ENCODE data around the gene NEU3. TPM values are rescaled to one million over a fixed set of nuclear protein-coding genes. Genes with fewer than 3 reads are reported as not detected.

The NEU3 gene
- total RNA-seq, 1 experiment from 2014 or later: 16.4 TPM

DNA sequence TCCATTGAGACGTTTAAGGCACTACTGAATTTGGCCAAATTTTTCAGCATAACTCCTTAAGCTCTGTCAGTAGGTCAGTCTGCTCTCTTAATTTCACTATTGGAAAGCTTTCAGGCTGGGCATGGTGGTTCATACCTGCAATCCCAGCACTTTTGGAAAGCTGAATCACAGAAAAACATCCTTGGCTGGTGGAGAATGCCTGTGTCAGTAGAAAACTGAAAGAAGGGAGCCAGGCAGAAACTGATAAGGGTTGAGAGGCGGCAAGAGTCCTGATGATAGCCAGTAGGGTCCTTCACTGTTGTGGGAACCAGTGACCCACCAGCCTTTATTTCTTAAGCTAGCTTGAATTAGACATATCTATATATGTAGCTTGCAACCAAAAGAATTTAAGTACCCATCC lies 22.6 kb downstream of the NEU3 start:
- CTCF ChIA-PET: interaction anchor here (1.1 to 4.0 kb wide), 3 partner anchors 11 to 129 kb away, joined by 3 to 16 read pairs (median 6); no protein-coding TSS in a partner anchor
- POLR2A ChIA-PET: no interaction called here
- H3K27me3 Mint-ChIP-seq (ENCODE audit: low read depth): no peaks in the 10 kb centered on the region

DNA sequence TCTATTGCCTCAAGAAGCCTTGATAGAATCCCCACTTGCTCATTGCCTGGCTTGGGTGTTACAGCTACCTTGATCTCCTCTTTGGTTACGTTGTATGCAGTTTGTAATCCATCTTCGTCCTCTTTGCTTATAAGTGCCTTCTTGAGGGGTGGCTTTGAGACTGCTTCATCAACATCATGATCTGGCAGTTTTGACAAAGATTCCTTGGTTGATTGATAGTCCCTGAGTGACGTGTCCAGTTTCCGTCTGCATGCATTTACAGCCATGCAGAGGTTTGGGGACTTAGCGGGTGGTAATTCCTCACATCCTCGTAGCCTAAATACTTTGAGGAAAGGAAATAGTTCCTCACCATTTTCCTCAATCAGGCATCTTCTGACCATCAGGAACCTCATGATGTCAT lies 23.1 kb downstream of the NEU3 start:
- ATAC-seq: no peak
- Mint-ChIP-seq H3K4me1 (peaks cover 8% of the 10 kb centered on the region), H3K9me3 (peaks cover 3% of the 10 kb centered on the region; the same call in 1 of the 2 replicates), H3K4me3 (no peak overlapping the region), H3K36me3 (peaks cover 18% of the 10 kb centered on the region), H3K27ac (no peak overlapping the region), H3K27me3 (ENCODE audit: low read depth) (no peaks in the 10 kb centered on the region)
- TF ChIP-seq, protein P1, sequence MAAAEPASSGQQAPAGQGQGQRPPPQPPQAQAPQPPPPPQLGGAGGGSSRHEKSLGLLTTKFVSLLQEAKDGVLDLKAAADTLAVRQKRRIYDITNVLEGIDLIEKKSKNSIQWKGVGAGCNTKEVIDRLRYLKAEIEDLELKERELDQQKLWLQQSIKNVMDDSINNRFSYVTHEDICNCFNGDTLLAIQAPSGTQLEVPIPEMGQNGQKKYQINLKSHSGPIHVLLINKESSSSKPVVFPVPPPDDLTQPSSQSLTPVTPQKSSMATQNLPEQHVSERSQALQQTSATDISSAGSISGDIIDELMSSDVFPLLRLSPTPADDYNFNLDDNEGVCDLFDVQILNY (CRISPR knock-in tag; IDR thresholded peaks at IDR 0.05): no peak
- TF ChIP-seq CREB1 (CRISPR knock-in tag; IDR thresholded peaks at IDR 0.05): no peak
- no peak for TF ChIP-seq JAZF1 (CRISPR knock-in tag; IDR thresholded peaks at IDR 0.05)
- ChIA-PET POLR2A (no interaction called here), CTCF (interaction anchor here (1.1 to 4.0 kb wide), 3 partner anchors 11 to 128 kb away, joined by 3 to 16 read pairs (median 6); no protein-coding TSS in a partner anchor)
- DNase-seq (ENCODE audit: low spot score): no peak

More for the DNA sequence above, 22.6 kb downstream of the NEU3 start:
- Mint-ChIP-seq H3K4me1 (peaks cover 8% of the 10 kb centered on the region), H3K9me3 (no peaks in the 10 kb centered on the region; the same call in 1 of the 2 replicates), H3K4me3 (no peak overlapping the region), H3K27ac (no peak overlapping the region), H3K36me3 (peaks cover 21% of the 10 kb centered on the region)
- no peak for DNase-seq (ENCODE audit: low spot score)
- TF ChIP-seq SP1 (CRISPR knock-in tag; conservative IDR thresholded peaks at IDR 0.05) (no peak), TEAD1 (CRISPR knock-in tag; IDR thresholded peaks at IDR 0.05) (no peak), NFYB (CRISPR knock-in tag; conservative IDR thresholded peaks at IDR 0.05; ENCODE audit: low read depth) (no peak), JAZF1 (CRISPR knock-in tag; IDR thresholded peaks at IDR 0.05) (no peak), HMGA2 (CRISPR knock-in tag; IDR thresholded peaks at IDR 0.05) (no peak), NR2C2 (CRISPR knock-in tag; IDR thresholded peaks at IDR 0.05) (no peak), GABPB1 (CRISPR knock-in tag; IDR thresholded peaks at IDR 0.05) (no peak), RELA (CRISPR knock-in tag; IDR thresholded peaks at IDR 0.05; ENCODE audit: borderline replicate concordance) (no peak)
- TF ChIP-seq, protein P2, sequence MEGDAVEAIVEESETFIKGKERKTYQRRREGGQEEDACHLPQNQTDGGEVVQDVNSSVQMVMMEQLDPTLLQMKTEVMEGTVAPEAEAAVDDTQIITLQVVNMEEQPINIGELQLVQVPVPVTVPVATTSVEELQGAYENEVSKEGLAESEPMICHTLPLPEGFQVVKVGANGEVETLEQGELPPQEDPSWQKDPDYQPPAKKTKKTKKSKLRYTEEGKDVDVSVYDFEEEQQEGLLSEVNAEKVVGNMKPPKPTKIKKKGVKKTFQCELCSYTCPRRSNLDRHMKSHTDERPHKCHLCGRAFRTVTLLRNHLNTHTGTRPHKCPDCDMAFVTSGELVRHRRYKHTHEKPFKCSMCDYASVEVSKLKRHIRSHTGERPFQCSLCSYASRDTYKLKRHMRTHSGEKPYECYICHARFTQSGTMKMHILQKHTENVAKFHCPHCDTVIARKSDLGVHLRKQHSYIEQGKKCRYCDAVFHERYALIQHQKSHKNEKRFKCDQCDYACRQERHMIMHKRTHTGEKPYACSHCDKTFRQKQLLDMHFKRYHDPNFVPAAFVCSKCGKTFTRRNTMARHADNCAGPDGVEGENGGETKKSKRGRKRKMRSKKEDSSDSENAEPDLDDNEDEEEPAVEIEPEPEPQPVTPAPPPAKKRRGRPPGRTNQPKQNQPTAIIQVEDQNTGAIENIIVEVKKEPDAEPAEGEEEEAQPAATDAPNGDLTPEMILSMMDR (IDR thresholded peaks at IDR 0.05): no peak
- TF ChIP-seq, protein P3, sequence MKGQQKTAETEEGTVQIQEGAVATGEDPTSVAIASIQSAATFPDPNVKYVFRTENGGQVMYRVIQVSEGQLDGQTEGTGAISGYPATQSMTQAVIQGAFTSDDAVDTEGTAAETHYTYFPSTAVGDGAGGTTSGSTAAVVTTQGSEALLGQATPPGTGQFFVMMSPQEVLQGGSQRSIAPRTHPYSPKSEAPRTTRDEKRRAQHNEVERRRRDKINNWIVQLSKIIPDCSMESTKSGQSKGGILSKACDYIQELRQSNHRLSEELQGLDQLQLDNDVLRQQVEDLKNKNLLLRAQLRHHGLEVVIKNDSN (CRISPR knock-in tag; IDR thresholded peaks at IDR 0.05): no peak
- TF ChIP-seq, protein P4, sequence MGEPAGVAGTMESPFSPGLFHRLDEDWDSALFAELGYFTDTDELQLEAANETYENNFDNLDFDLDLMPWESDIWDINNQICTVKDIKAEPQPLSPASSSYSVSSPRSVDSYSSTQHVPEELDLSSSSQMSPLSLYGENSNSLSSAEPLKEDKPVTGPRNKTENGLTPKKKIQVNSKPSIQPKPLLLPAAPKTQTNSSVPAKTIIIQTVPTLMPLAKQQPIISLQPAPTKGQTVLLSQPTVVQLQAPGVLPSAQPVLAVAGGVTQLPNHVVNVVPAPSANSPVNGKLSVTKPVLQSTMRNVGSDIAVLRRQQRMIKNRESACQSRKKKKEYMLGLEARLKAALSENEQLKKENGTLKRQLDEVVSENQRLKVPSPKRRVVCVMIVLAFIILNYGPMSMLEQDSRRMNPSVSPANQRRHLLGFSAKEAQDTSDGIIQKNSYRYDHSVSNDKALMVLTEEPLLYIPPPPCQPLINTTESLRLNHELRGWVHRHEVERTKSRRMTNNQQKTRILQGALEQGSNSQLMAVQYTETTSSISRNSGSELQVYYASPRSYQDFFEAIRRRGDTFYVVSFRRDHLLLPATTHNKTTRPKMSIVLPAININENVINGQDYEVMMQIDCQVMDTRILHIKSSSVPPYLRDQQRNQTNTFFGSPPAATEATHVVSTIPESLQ (CRISPR knock-in tag; IDR thresholded peaks at IDR 0.05): no peak
- TF ChIP-seq, protein P5, sequence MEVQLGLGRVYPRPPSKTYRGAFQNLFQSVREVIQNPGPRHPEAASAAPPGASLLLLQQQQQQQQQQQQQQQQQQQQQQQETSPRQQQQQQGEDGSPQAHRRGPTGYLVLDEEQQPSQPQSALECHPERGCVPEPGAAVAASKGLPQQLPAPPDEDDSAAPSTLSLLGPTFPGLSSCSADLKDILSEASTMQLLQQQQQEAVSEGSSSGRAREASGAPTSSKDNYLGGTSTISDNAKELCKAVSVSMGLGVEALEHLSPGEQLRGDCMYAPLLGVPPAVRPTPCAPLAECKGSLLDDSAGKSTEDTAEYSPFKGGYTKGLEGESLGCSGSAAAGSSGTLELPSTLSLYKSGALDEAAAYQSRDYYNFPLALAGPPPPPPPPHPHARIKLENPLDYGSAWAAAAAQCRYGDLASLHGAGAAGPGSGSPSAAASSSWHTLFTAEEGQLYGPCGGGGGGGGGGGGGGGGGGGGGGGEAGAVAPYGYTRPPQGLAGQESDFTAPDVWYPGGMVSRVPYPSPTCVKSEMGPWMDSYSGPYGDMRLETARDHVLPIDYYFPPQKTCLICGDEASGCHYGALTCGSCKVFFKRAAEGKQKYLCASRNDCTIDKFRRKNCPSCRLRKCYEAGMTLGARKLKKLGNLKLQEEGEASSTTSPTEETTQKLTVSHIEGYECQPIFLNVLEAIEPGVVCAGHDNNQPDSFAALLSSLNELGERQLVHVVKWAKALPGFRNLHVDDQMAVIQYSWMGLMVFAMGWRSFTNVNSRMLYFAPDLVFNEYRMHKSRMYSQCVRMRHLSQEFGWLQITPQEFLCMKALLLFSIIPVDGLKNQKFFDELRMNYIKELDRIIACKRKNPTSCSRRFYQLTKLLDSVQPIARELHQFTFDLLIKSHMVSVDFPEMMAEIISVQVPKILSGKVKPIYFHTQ (CRISPR knock-in tag; IDR thresholded peaks at IDR 0.05): no peak
- ATAC-seq: no peak

DNA sequence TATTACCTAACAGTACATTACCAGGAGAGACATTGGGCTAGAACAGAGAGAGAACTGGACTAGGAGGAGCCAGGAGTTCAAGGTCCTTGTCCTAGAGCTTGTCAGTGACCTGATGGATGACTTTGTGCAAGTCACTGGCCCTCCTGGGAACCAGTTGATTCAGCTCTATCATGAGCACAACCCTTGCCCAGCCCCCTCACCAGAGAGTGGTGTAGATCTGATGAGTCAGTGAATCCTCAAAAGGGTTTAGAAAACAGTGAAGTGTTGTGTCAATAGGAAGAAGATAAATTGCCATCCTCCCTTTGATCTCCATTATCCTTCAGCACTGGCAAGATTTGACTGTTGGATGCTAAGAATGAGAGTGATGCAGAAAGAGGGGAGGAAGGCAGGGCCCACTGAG lies 24.3 kb downstream of the NEU3 start:
- Mint-ChIP-seq H3K27me3 (ENCODE audit: low read depth) (no peaks in the 10 kb centered on the region), H3K4me3 (no peak overlapping the region), H3K4me1 (peaks cover 8% of the 10 kb centered on the region), H3K27ac (no peak overlapping the region; the same call in 1 of the 2 replicates), H3K36me3 (peaks cover 15% of the 10 kb centered on the region), H3K9me3 (peaks cover 12% of the 10 kb centered on the region)
- CTCF ChIA-PET: interaction anchor here (0.9 to 1.4 kb wide), 2 partner anchors 10 to 235 kb away, joined by 5 to 7 read pairs; no protein-coding TSS in a partner anchor
- TF ChIP-seq RORB (CRISPR knock-in tag; IDR thresholded peaks at IDR 0.05) (no peak), JUN (CRISPR knock-in tag; IDR thresholded peaks at IDR 0.05) (no peak)
- no peak for DNase-seq (ENCODE audit: low spot score)
- no peak for ATAC-seq
- POLR2A ChIA-PET: no interaction called here

Data from WTC11 (cell line).